HepG2 (cell line): ENCODE results near the gene PAIP2. TPM values are rescaled to one million over a fixed set of nuclear protein-coding genes. Genes with fewer than 3 reads are reported as not detected.

Source experiments
- ATF4 ChIP-seq, 2 experiments: fragments of 450-650 bp in 1 of 2; sonication (generic) in 1 of 2; formaldehyde crosslinking; IDR thresholded peaks; 2 replicates each; pipeline versions ENCODE4 v1.5.0 to v1.8.0; 2020 to 2022; ENCODE audit warnings: mild to moderate bottlenecking in 1 of 2, missing genetic modification reagents in 1 of 2
- CENPX ChIP-seq: sonication (generic); formaldehyde crosslinking; IDR thresholded peaks from 2 replicates; pipeline ENCODE4 v1.9.0; 2021; ENCODE audit warnings: mild to moderate bottlenecking, missing genetic modification reagents, moderate library complexity
- DBP ChIP-seq: sonication (generic); formaldehyde crosslinking; IDR thresholded peaks from 2 replicates; pipeline ENCODE4 v1.4.0; 2020; ENCODE audit warnings: missing genetic modification reagents; ENCODE audit errors: not compliant biosample characterization
- DNMT3B ChIP-seq: conservative IDR thresholded peaks from 2 replicates; pipeline ENCODE4 v1.6.1; 2016; ENCODE audit warnings: missing biosample characterization, control low read depth
- ELF4 ChIP-seq: sonication (generic); formaldehyde crosslinking; IDR thresholded peaks from 2 replicates; pipeline ENCODE4 v1.5.0; 2020; ENCODE audit warnings: missing genetic modification reagents, mild to moderate bottlenecking, moderate library complexity, borderline replicate concordance
- HNF4A ChIP-seq: sonication (generic); formaldehyde crosslinking; IDR thresholded peaks from 2 replicates; pipeline ENCODE4 v1.4.0; 2020; ENCODE audit warnings: missing genetic modification reagents
- KDM1A ChIP-seq: IDR thresholded peaks from 2 replicates; pipeline ENCODE4 v1.6.1; 2016; ENCODE audit warnings: missing compliant biosample characterization
- NCOA1 ChIP-seq: sonication (generic); formaldehyde crosslinking; IDR thresholded peaks from 2 replicates; pipeline ENCODE4 v1.9.0; 2021; ENCODE audit warnings: missing genetic modification reagents
- NONO ChIP-seq, 2 experiments: fragments of 450-650 bp in 1 of 2; sonication (generic) in 1 of 2; formaldehyde crosslinking in 1 of 2; IDR thresholded peaks in 1 of 2; conservative IDR thresholded peaks in 1 of 2; 2 replicates each; pipeline versions ENCODE4 v1.6.1 to v1.8.0; 2017 to 2022; ENCODE audit warnings: mild to moderate bottlenecking in 1 of 2, missing genetic modification reagents in 1 of 2, moderate library complexity in 1 of 2
- NR0B2 ChIP-seq: sonication (generic); formaldehyde crosslinking; IDR thresholded peaks from 2 replicates; pipeline ENCODE4 v1.4.0; 2020; ENCODE audit warnings: mild to moderate bottlenecking, missing genetic modification reagents
- NR1H2 ChIP-seq: sonication (generic); formaldehyde crosslinking; IDR thresholded peaks from 2 replicates; pipeline ENCODE4 v1.8.1; 2022; ENCODE audit warnings: low read depth, missing genetic modification reagents, borderline replicate concordance
- PITX1 ChIP-seq: sonication (generic); formaldehyde crosslinking; IDR thresholded peaks from 2 replicates; pipeline ENCODE4 v1.5.1; 2020; ENCODE audit warnings: mild to moderate bottlenecking, missing genetic modification reagents
- PRMT3 ChIP-seq: sonication (generic); formaldehyde crosslinking; IDR thresholded peaks from 2 replicates; pipeline ENCODE4 v1.8.1; 2022; ENCODE audit warnings: low read depth, mild to moderate bottlenecking, moderate library complexity, missing genetic modification reagents, borderline replicate concordance
- SAP130 ChIP-seq: IDR thresholded peaks from 2 replicates; pipeline ENCODE4 v1.6.1; 2016; ENCODE audit warnings: low read depth
- SKIL ChIP-seq: sonication (generic); formaldehyde crosslinking; IDR thresholded peaks from 2 replicates; pipeline ENCODE4 v1.8.0; 2022; ENCODE audit warnings: missing genetic modification reagents, mild to moderate bottlenecking, moderate library complexity, borderline replicate concordance
- SOX13 ChIP-seq, 3 experiments: fragments of 450-650 bp in 1 of 3; sonication (generic) in 1 of 3; formaldehyde crosslinking in 1 of 3; IDR thresholded peaks in 2 of 3; conservative IDR thresholded peaks in 1 of 3; 2 replicates each; pipeline versions ENCODE4 v1.5.0 to v1.6.1; 2016 to 2020; ENCODE audit warnings: antibody characterized with exemption in 1 of 3, mild to moderate bottlenecking in 1 of 3, missing compliant biosample characterization in 1 of 3, missing genetic modification reagents in 1 of 3, moderate library complexity in 1 of 3
- SP1 ChIP-seq, 2 experiments: fragments of 450-650 bp in 1 of 2; sonication (generic) in 1 of 2; formaldehyde crosslinking in 1 of 2; IDR thresholded peaks; 2 replicates each; pipeline versions ENCODE4 v1.4.0 to v1.6.1; 2016 to 2020; ENCODE audit warnings: missing genetic modification reagents in 1 of 2
- SP5 ChIP-seq: IDR thresholded peaks from 2 replicates; pipeline ENCODE4 v1.6.1; 2016; ENCODE audit warnings: low read depth, borderline replicate concordance
- SSRP1 ChIP-seq: IDR thresholded peaks from 2 replicates; pipeline ENCODE4 v1.6.1; 2016; ENCODE audit warnings: control low read depth
- TBL1XR1 ChIP-seq: fragments of 150-350 bp; IDR thresholded peaks from 2 replicates; pipeline ENCODE4 v1.6.1; 2014; ENCODE audit warnings: borderline replicate concordance, low read length; ENCODE audit not compliant: partially characterized antibody
- ZFP41 ChIP-seq: sonication (generic); formaldehyde crosslinking; IDR thresholded peaks from 2 replicates; pipeline ENCODE4 v1.4.0; 2020; ENCODE audit warnings: mild to moderate bottlenecking, missing genetic modification reagents, borderline replicate concordance
- ZMYM4 ChIP-seq: sonication (generic); formaldehyde crosslinking; IDR thresholded peaks from 2 replicates; pipeline ENCODE4 v1.8.1; 2023; ENCODE audit warnings: mild to moderate bottlenecking, missing genetic modification reagents
- ZNF317 ChIP-seq: sonication (generic); formaldehyde crosslinking; IDR thresholded peaks from 2 replicates; pipeline ENCODE4 v1.5.0; 2020; ENCODE audit warnings: mild to moderate bottlenecking, missing genetic modification reagents
- ZNF576 ChIP-seq: sonication (generic); formaldehyde crosslinking; IDR thresholded peaks from 2 replicates; pipeline ENCODE4 v1.4.0; 2020; ENCODE audit warnings: mild to moderate bottlenecking, missing genetic modification reagents
- polyA plus RNA-seq, 8 experiments: library from polyadenylated mRNA; depleted of rRNA in 3 of 8; stranded (reverse) in 7 of 8; unstranded in 1 of 8; fragments of >200 nt; fragmentation: Illumina TruSeq in 4 of 8; extraction: Trizol in 4 of 8; gene quantifications; 2 replicates each; pipeline versions ENCODE4 v1.2.1 to v1.2.3, GENCODE V29; 2011 to 2016; ENCODE audit warnings: low read depth in 4 of 8, missing spikeins in 1 of 8, mixed read lengths in 1 of 8; ENCODE audit not compliant: insufficient read depth in 1 of 8
- total RNA-seq, 5 experiments: library from RNA; depleted of rRNA; stranded (reverse); fragments of >200 nt; fragmentation: Illumina TruSeq; extraction: Trizol; gene quantifications; 2 replicates each; pipeline ENCODE4 v1.2.3, GENCODE V29; 2016; ENCODE audit warnings: low read depth in 1 of 5

The PAIP2 gene
- total and polyA plus RNA-seq, 2 of the 13 experiments (the other 11 are each of a cell fraction or from before 2014, with no cell fraction given): 61.5 to 76.3 TPM

- TF ChIP-seq NR1H2: no peak
- peak; percentile 73 for TF ChIP-seq SAP130
- TF ChIP-seq NR0B2 (CRISPR knock-in tag): no peak
- TF ChIP-seq ZFP41 (CRISPR knock-in tag): no peak
- TF ChIP-seq ATF4 (CRISPR knock-in tag; IDR thresholded peaks at IDR 0.05): no peak
- no peak for TF ChIP-seq KDM1A (CRISPR knock-in tag)
- TF ChIP-seq PRMT3: no peak
- TF ChIP-seq SP1 (IDR thresholded peaks at IDR 0.05): no peak
- TF ChIP-seq SP1 (CRISPR knock-in tag; IDR thresholded peaks at IDR 0.05): no peak
- 0 out of 2 replicates have a peak, but pooled peaks have one; percentile 14 for TF ChIP-seq ZMYM4 (CRISPR knock-in tag)
- 0 out of 2 replicates have a peak, but pooled peaks have one; percentile 50 for TF ChIP-seq NCOA1
- TF ChIP-seq CENPX: no peak
- peak; percentile 59; the same call in 1 of the 2 replicates for TF ChIP-seq SSRP1 (CRISPR knock-in tag)
- peak; percentile 83 for TF ChIP-seq HNF4A (CRISPR knock-in tag)
- 0 out of 2 replicates have a peak, but pooled peaks have one; percentile 66 for TF ChIP-seq PITX1
- 0 out of 2 replicates have a peak, but pooled peaks have one; percentile 20 for TF ChIP-seq ZNF317 (CRISPR knock-in tag)
- no peak for TF ChIP-seq ELF4
- no peak for TF ChIP-seq DNMT3B
- 0 out of 2 replicates have a peak, but pooled peaks have one; percentile 55 for TF ChIP-seq SKIL
- TF ChIP-seq TBL1XR1: no peak
- no peak for TF ChIP-seq NONO (IDR thresholded peaks at IDR 0.05)
- TF ChIP-seq NONO (CRISPR knock-in tag; conservative IDR thresholded peaks at IDR 0.05): peak; percentile 49; the same call in 1 of the 2 replicates
- TF ChIP-seq SOX13 (IDR thresholded peaks at IDR 0.05): no peak
- no peak; a peak in 1 of 4 replicates for TF ChIP-seq SOX13 (CRISPR knock-in tag; conservative IDR thresholded peaks at IDR 0.05 in 1 of 2, IDR thresholded peaks at IDR 0.05 in 1 of 2)
- no peak for TF ChIP-seq DBP
- peak; percentile 86; the same call in 1 of the 2 replicates for TF ChIP-seq SP5 (CRISPR knock-in tag)
- no peak for TF ChIP-seq ZNF576 (CRISPR knock-in tag)
Observed at GRCh38 chr5:139388198-139388821, 46.7 kb downstream of the PAIP2 start (continued).
